Lower leg skin (tissue), 4 donors: ENCODE measurements around the gene RTL5. TPM values are rescaled to one million over a fixed set of nuclear protein-coding genes. Genes with fewer than 3 reads are reported as not detected.

Source experiments
- DNase-seq, 2 donors: peaks; one replicate each; pipeline ENCODE4 v3.0.0-alpha.2; 2019; ENCODE audit warnings: low spot score in 2 of 2
- H3K4me3 ChIP-seq: fragments of 200-600 bp; sonication (generic); 2 replicates; pipeline ENCODE4 v1.5.1; 2017; ENCODE audit warnings: mild to moderate bottlenecking, low read depth; ENCODE audit not compliant: poor library complexity, severe bottlenecking
- POLR2A ChIP-seq, 2 donors: fragments of 450-650 bp; IDR thresholded peaks; one replicate each; pipeline ENCODE4 v1.6.1; 2016 to 2017; ENCODE audit warnings: antibody characterized with exemption in 2 of 2, mild to moderate bottlenecking in 1 of 2, moderate library complexity in 1 of 2
- WGBS, 2 donors: methylation state at CpG; one replicate each; pipeline ENCODE4 v1.1.5; 2018; 5-methylcytosine and 5-hydroxymethylcytosine counted together
- intact Hi-C: fragments of 100-400 bp; cut with DNase I; formaldehyde crosslinking; loops from one replicate; pipeline ENCODE4 v1.15.0; 2023; ENCODE audit warnings: low total_unique reads
- total RNA-seq, 4 donors: library from RNA; depleted of rRNA; stranded (reverse); fragments of >200 nt; gene quantifications; one replicate each; pipeline ENCODE4 v1.1.0, GENCODE V29; 2016
- TF ChIP-seq, protein P1 (sequence below), 3 donors: fragments of 450-650 bp; IDR thresholded peaks; one replicate each; pipeline ENCODE4 v1.5.1; 2016; ENCODE audit warnings: antibody characterized with exemption in 3 of 3, mild to moderate bottlenecking in 3 of 3, moderate library complexity in 2 of 3

RTL5 gene
- total RNA-seq, 4 donors from 2014 or later, result 0.46 to 1.9 (median 1.2) TPM

- TF ChIP-seq, protein P1, sequence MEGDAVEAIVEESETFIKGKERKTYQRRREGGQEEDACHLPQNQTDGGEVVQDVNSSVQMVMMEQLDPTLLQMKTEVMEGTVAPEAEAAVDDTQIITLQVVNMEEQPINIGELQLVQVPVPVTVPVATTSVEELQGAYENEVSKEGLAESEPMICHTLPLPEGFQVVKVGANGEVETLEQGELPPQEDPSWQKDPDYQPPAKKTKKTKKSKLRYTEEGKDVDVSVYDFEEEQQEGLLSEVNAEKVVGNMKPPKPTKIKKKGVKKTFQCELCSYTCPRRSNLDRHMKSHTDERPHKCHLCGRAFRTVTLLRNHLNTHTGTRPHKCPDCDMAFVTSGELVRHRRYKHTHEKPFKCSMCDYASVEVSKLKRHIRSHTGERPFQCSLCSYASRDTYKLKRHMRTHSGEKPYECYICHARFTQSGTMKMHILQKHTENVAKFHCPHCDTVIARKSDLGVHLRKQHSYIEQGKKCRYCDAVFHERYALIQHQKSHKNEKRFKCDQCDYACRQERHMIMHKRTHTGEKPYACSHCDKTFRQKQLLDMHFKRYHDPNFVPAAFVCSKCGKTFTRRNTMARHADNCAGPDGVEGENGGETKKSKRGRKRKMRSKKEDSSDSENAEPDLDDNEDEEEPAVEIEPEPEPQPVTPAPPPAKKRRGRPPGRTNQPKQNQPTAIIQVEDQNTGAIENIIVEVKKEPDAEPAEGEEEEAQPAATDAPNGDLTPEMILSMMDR (IDR thresholded peaks at IDR 0.05), result no peak
- TF ChIP-seq POLR2A (IDR thresholded peaks at IDR 0.05), result no peak
- no peak overlapping the region for H3K4me3 ChIP-seq
- WGBS, 2 donors, result 70 to 71% methylated on average over 8 of the region's 8 CpGs
- DNase-seq, result peak in 1 of 2 donors; percentile 75
- intact Hi-C loops, result loop anchor here (10.0 kb wide), 1 partner anchor 100 kb away; no protein-coding TSS in a partner anchor
Measured at GRCh38 chrX:72124540-72125201, 7.0 kb downstream of the RTL5 start.

GRCh38 chrX:72123471-72124185 lies 8.1 kb downstream of the RTL5 start:
- H3K4me3 ChIP-seq, result no peak overlapping the region
- intact Hi-C loops, result loop anchor here (10.0 kb wide), 1 partner anchor 99 kb away; no protein-coding TSS in a partner anchor
- TF ChIP-seq POLR2A (IDR thresholded peaks at IDR 0.05), result no peak
- TF ChIP-seq, protein P1 (IDR thresholded peaks at IDR 0.05), result no peak
- DNase-seq, result peak in 1 of 2 donors; percentile 88
- WGBS, 2 donors, result 56 to 61% methylated on average over 7 to 11 of the region's 11 CpGs

GRCh38 chrX:72122621-72123337 lies 8.9 kb downstream of the RTL5 start:
- no peak overlapping the region for H3K4me3 ChIP-seq
- TF ChIP-seq, protein P1 (IDR thresholded peaks at IDR 0.05), result no peak
- TF ChIP-seq POLR2A (IDR thresholded peaks at IDR 0.05), result no peak
- 65 to 74% methylated on average over 6 of the region's 6 CpGs for WGBS, 2 donors

GRCh38 chrX:72121383-72121782 lies 10.3 kb downstream of the RTL5 start:
- DNase-seq, result peak; percentile 70 to 92
- TF ChIP-seq, protein P1 (IDR thresholded peaks at IDR 0.05), result no peak
- no peak for TF ChIP-seq POLR2A (IDR thresholded peaks at IDR 0.05)
- 15 to 22% methylated on average over 3 of the region's 3 CpGs for WGBS, 2 donors
- no peak overlapping the region for H3K4me3 ChIP-seq
- intact Hi-C loops, result loop anchor here (10.0 kb wide), 1 partner anchor 97 kb away; no protein-coding TSS in a partner anchor

More at GRCh38 chrX:72122621-72123337, 8.9 kb downstream of the RTL5 start:
- intact Hi-C loops, result loop anchor here (10.0 kb wide), 1 partner anchor 98 kb away; no protein-coding TSS in a partner anchor
- DNase-seq, result peak in 1 of 2 donors; percentile 65

GRCh38 chrX:72120837-72121236 lies 10.9 kb downstream of the RTL5 start:
- no peak for TF ChIP-seq POLR2A (IDR thresholded peaks at IDR 0.05)
- TF ChIP-seq, protein P1 (IDR thresholded peaks at IDR 0.05), result no peak
- H3K4me3 ChIP-seq, result no peak overlapping the region
- 62 to 65% methylated on average over 6 of the region's 6 CpGs for WGBS, 2 donors
- intact Hi-C loops, result loop anchor here (10.0 kb wide), 1 partner anchor 96 kb away; no protein-coding TSS in a partner anchor
- peak in 1 of 2 donors; percentile 40 for DNase-seq
